ENCODE measurements around the gene COQ6.
"Not testable (repeated sequence)": the region's sequence is repeated elsewhere in the genome, so short reads cannot be mapped to it uniquely, and the experiment has no call there.

- not testable (repeated sequence) for TF ChIP-seq CTCF, POLR2A (IDR thresholded peaks at IDR 0.05)
Measured at GRCh38 chr14:73988656-73989055, 38.6 kb downstream of the COQ6 start.
